CD4-positive, alpha-beta T cell (primary cell): ENCODE measurements around the gene RXFP4. TPM values are rescaled to one million over a fixed set of nuclear protein-coding genes. Genes with fewer than 3 reads are reported as not detected.
A peak's percentile ranks its signal among the peaks of the same experiment; 100 is the strongest.
"Not testable (repeated sequence)": the region's sequence is repeated elsewhere in the genome, so short reads cannot be mapped to it uniquely, and the experiment has no call there.

Experiments used
- ATAC-seq: fragments of 200-7000 bp; cut with Tn5 transposase; one replicate; pipeline ENCODE4 v1.10.0; 2022; ENCODE audit warnings: mild to moderate bottlenecking; ENCODE audit not compliant: poor library complexity
- CTCF ChIA-PET: fragments of 350-600 bp; sonication (Branson Sonifier 250); formaldehyde crosslinking; loops from one replicate; lab custom pipeline; 2021; ENCODE audit warnings: antibody characterized with exemption, inconsistent platforms; lab: Charles Lee
- POLR2A ChIA-PET: fragments of 350-600 bp; sonication (Branson Sonifier 250); formaldehyde crosslinking; loops from one replicate; lab custom pipeline; 2021; ENCODE audit warnings: antibody characterized with exemption, inconsistent platforms; lab: Charles Lee
- DNase-seq, 14 experiments: peaks; one replicate each; pipeline ENCODE4 v3.0.0-alpha.2; 2013 to 2020; ENCODE audit warnings: mixed read lengths in 2 of 14
- H3K27ac ChIP-seq, 2 donors: one replicate each; pipeline versions ENCODE4 v1.5.1 to v1.7.0; 2013; ENCODE audit warnings: low read length in 2 of 2, low read depth in 1 of 2, mild to moderate bottlenecking in 1 of 2
- H3K27me3 ChIP-seq, 2 experiments: 1 replicate in 1 of 2; 2 replicates in 1 of 2; pipeline versions ENCODE4 v1.6.1 to v1.7.0; 2013; ENCODE audit warnings: low read length in 2 of 2, control low read depth in 1 of 2, mild to moderate bottlenecking in 1 of 2, moderate library complexity in 1 of 2; ENCODE audit not compliant: insufficient read depth in 2 of 2, control insufficient read depth in 1 of 2
- H3K36me3 ChIP-seq: one replicate; pipeline ENCODE4 v1.6.1; 2013; ENCODE audit warnings: low read length, control low read depth; ENCODE audit not compliant: insufficient read depth
- H3K4me1 ChIP-seq: one replicate; pipeline ENCODE4 v1.6.1; 2013; ENCODE audit warnings: low read length, control low read depth; ENCODE audit not compliant: insufficient read depth
- H3K4me3 ChIP-seq: one replicate; pipeline ENCODE4 v1.5.1; 2013; ENCODE audit warnings: mild to moderate bottlenecking, low read length, moderate library complexity
- H3K9me3 ChIP-seq, 2 experiments: 1 replicate in 1 of 2; 2 replicates in 1 of 2; pipeline versions ENCODE4 v1.6.1 to v1.7.0; 2013; ENCODE audit warnings: low read length in 2 of 2, mild to moderate bottlenecking in 2 of 2, control low read depth in 1 of 2, moderate library complexity in 1 of 2; ENCODE audit not compliant: control insufficient read depth in 1 of 2, insufficient read depth in 1 of 2
- H3K27ac Mint-ChIP-seq: one replicate; pipeline ENCODE4 v1.8.0; 2020; ENCODE audit warnings: mixed read lengths
- H3K27me3 Mint-ChIP-seq: one replicate; pipeline ENCODE4 v1.8.0; 2021; ENCODE audit warnings: mixed read lengths
- H3K36me3 Mint-ChIP-seq: one replicate; pipeline ENCODE4 v1.8.0; 2021; ENCODE audit warnings: low read depth, mixed read lengths
- H3K4me1 Mint-ChIP-seq: one replicate; pipeline ENCODE4 v1.8.0; 2021; ENCODE audit warnings: low read depth, mixed read lengths
- H3K4me3 Mint-ChIP-seq: one replicate; pipeline ENCODE4 v1.8.0; 2020; ENCODE audit warnings: mild to moderate bottlenecking, mixed read lengths
- H3K9me3 Mint-ChIP-seq: one replicate; pipeline ENCODE4 v1.8.0; 2020; ENCODE audit warnings: mixed read lengths
- CTCF ChIP-seq: fragments of 200-600 bp; IDR thresholded peaks from one replicate; pipeline ENCODE4 v1.8.0; 2022; ENCODE audit warnings: antibody characterized with exemption, mild to moderate bottlenecking
- intact Hi-C, 2 experiments: fragments of 100-400 bp; cut with DNase I in 1 of 2; cut with micrococcal nuclease in 1 of 2; formaldehyde crosslinking; loops; one replicate each; pipeline versions ENCODE4 v1.15.1 to v1.9.0; 2023 to 2025; cut with DNase I, micrococcal nuclease
- total RNA-seq, 174 experiments: library from RNA in 2 of 174; stranded (reverse) in 2 of 174; gene quantifications; one replicate each; pipeline ENCODE4 v1.2.3 and lab custom pipeline; 2021 to 2026

The RXFP4 gene
- total RNA-seq, 2 experiments from 2014 or later: not detected

DNA sequence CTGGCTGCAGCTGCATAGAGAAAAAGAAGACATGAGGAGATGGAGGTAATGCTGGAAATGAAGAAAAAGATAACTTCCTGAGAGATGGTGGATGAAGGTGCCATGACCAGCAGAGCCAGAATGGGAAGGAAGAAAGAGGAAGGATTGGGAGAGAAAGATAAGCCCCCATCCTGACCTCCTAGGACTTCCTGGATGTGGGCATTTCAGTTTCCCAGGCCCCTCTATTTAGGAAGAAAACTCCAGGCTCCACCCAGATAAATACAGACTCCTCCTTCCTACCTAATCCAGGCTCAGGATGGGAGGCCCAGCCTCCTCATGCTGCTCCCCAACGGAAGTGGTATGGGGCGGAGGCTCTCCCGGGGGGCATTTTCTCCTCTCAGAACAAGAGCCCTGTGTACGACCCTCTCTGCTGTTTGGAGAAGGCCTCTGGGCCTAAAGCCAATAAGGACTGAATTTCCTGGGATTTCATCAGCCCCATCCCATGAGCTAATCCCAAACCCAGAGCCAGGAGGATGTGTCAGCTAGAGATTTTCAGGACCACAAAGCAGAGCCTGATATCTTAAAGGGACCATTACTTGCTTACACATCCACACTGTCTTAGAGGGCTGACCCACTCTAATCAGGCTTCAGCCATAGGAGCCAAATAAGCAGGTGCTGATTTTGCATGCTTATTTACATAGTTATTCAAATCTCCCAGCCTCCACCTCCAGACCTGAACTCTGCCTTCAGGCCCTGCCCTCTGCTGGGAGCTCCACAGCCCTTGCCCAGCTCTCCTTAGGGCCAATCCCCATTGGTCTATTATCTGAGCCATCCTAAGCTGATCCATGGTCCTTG is 42.0 kb downstream of the RXFP4 start:
- Mint-ChIP-seq H3K27me3 (no peaks in the 10 kb centered on the region), H3K4me3 (peak overlapping the region; percentile 11), H3K36me3 (peaks cover 9% of the 10 kb centered on the region), H3K9me3 (no peaks in the 10 kb centered on the region), H3K27ac (peak overlapping the region; percentile 86), H3K4me1 (peaks cover 54% of the 10 kb centered on the region)
- intact Hi-C loops: loop anchor here in 1 of 2 experiments (1.0 kb wide), 1 partner anchor 45 kb away; no protein-coding TSS in a partner anchor
- DNase-seq (no peak), ATAC-seq (no peak)
- TF ChIP-seq CTCF: no peak
- POLR2A ChIA-PET: interaction anchor here (0.7 to 10.1 kb wide), 2 partner anchors 51 to 85 kb away, joined by 3 to 92 read pairs; partner anchors contain the start of gene KHDC4
- CTCF ChIA-PET: interaction anchor here (1.3 to 3.9 kb wide), 3 partner anchors 9 to 83 kb away, joined by 4 to 15 read pairs (median 7); no protein-coding TSS in a partner anchor
- no peak overlapping the region for H3K4me3 ChIP-seq
- no peaks in the 10 kb centered on the region for H3K27me3 ChIP-seq
- no peaks in the 10 kb centered on the region for H3K9me3 ChIP-seq
- H3K27ac ChIP-seq: no peak overlapping the region
- peaks cover 59% of the 10 kb centered on the region for H3K4me1 ChIP-seq
- H3K36me3 ChIP-seq: no peaks in the 10 kb centered on the region

GRCh38 chr1:155984341-155984740 is 42.9 kb downstream of the RXFP4 start:
- Mint-ChIP-seq H3K9me3 (no peaks in the 10 kb centered on the region), H3K27ac (peak overlapping the region; percentile 86), H3K4me3 (no peak overlapping the region), H3K27me3 (no peaks in the 10 kb centered on the region), H3K36me3 (peaks cover 2% of the 10 kb centered on the region), H3K4me1 (peaks cover 56% of the 10 kb centered on the region)
- DNase-seq (no peak), ATAC-seq (no peak)
- intact Hi-C loops: no loop called here
- Histone ChIP-seq H3K4me3 (no peak overlapping the region), H3K9me3 (no peaks in the 10 kb centered on the region), H3K27me3 (no peaks in the 10 kb centered on the region), H3K4me1 (peaks cover 58% of the 10 kb centered on the region), H3K36me3 (no peaks in the 10 kb centered on the region), H3K27ac (no peak overlapping the region)
- no peak for TF ChIP-seq CTCF
- POLR2A ChIA-PET: interaction anchor here (1.3 kb wide), 1 partner anchor 8 kb away, joined by 7 read pairs; no protein-coding TSS in a partner anchor
- CTCF ChIA-PET: interaction anchor here (1.3 to 3.9 kb wide), 3 partner anchors 10 to 82 kb away, joined by 4 to 15 read pairs (median 7); no protein-coding TSS in a partner anchor

DNA sequence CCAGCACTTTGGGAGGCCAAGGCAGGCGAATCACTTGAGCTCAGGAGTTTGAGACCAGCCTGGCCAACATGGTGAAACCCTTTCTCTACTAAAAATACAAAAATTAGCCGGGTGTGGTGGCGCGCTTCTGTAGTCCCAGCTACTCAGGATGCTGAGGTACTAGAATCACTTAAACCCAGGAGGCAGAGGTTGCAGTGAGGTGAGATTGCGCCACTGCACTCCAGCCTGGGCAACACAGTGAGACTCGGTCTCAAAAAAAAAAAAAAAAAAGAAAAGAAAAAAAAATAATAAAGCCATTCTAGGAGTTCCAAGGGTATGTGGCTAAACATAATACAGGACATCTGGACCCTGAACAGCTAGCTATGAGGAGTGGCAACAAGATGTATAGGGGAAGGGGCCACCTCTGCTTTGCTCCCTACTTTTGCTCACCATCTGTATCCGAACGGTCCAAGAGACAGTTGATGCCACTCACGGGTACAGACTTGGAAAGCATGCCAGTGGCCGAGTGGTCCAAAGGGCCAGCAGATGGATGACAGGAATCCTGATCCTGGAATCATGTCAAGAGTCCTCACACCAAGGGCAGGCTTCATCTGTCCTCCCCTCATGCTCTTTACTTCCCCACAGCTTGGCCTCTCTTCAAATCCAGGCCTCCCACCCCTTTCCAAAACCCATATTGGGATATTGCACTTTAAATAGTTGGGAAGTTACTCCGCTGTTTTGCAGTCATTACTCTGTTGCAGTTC is 43.6 kb downstream of the RXFP4 start:
- H3K4me1 ChIP-seq: peaks cover 58% of the 10 kb centered on the region
- H3K27me3 Mint-ChIP-seq, H3K27me3 ChIP-seq, intact Hi-C loops, H3K27ac ChIP-seq, H3K36me3 ChIP-seq, H3K4me3 Mint-ChIP-seq, H3K4me3 ChIP-seq, DNase-seq, H3K9me3 ChIP-seq, H3K36me3 Mint-ChIP-seq, ATAC-seq, H3K9me3 Mint-ChIP-seq: not testable (repeated sequence)
- POLR2A ChIA-PET: interaction anchor here (1.3 kb wide), 1 partner anchor 9 kb away, joined by 7 read pairs; no protein-coding TSS in a partner anchor
- Mint-ChIP-seq H3K4me1 (peaks cover 53% of the 10 kb centered on the region), H3K27ac (peak overlapping the region; percentile 58)
- CTCF ChIA-PET: interaction anchor here (1.3 to 3.9 kb wide), 3 partner anchors 11 to 81 kb away, joined by 4 to 15 read pairs (median 7); no protein-coding TSS in a partner anchor
